ENCODE results near the gene ZPBP2.
"Not testable (repeated sequence)": the region's sequence is repeated elsewhere in the genome, so short reads cannot be mapped to it uniquely, and the experiment has no call there.

Gene ZPBP2

DNA sequence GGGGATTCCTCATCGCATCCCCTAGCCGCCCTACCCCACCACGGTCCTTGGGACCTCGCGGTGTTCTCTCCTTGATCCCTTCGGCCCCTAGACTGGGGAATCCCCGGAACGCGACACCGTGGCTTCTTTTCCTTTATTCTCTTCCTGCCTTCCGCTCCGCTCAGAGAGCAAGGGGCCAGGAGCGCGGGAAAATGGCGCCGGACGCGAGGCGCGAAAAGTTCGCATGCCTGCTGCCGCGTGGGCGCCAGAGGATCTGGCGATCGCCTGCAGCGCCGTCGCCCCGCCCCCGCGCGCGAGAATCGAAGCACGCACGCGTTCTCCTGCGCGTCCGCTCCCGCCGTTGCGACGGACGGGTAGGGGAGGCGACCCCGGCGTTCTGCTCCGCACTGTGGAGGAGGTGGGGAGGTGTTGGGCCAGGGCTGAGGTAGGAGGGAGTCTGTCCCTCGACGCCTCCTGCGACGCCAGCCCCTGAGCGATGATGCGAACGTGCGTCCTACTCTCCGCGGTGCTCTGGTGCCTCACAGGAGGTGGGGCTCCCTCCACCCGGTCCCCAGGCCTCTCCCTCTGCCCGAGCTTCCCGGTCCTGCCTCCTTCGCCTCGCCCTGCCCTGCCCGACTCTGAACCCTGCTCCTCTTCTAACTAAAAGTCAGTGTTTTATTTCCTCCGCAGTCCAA lies at the start of gene ZPBP2:
Gene ZPBP2, plus strand, starts transcription at position 323 of the 674 bp plus-strand sequence. Its CDS starts 153 bp downstream, at position 476.
- DNase-seq (ENCODE audit: low spot score), result peak; percentile 47

DNA sequence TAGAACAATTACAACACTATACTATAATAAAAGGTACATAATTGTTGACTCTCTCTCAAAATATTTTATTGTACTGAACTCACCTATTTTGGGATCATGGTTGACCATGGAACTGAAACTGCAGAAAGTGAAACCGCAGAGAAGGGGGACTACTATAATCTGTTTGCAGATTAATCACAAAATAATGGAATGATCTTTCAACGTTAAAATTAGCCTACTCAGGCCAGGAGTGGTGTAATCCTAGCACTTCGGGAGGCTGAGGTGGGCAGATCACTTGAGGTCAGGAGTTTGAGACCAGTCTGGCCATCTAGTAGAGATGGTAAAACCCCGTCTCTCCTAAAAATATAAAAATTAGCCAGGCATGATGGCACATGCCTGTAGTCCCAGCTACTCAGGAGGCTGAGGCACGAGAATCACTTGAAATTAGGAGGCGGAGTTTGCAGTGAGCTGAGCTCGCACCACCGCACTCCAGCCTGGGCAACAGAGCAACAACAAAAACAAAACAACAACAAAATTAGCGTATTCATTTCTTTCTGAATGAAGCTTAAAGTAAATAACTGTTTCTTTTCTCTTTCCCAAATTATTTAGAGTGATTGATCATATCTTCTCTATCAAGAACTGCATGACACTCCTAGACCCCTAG lies 49.5 kb upstream of the ZPBP2 start:
- DNase-seq (ENCODE audit: low spot score), result no peak

- no peak for DNase-seq (ENCODE audit: low spot score)
Measured at GRCh38 chr17:39820541-39820940, 47.5 kb upstream of the ZPBP2 start.

DNA sequence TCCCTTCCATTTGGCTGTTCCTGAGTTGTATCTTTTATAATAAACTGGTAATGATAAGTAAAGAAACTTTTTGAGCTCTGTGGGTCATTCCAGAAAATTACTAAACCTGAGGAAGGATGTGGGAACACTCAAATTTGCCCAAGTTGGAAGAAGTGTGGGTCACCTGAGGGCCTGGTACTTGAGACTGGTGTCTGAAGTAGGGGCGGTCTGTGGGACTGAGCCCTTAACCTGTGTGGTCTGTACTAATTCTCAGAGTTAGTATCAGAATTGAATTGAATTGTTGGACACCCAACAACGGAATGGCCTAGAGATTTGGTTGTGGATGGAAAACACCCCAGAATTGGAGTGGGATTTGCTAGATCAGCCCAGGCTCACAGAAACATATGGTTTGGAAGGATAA lies 47.0 kb upstream of the ZPBP2 start:
- no peak for DNase-seq (ENCODE audit: low spot score)

- no peak for DNase-seq (ENCODE audit: low spot score)
Measured at GRCh38 chr17:39822051-39822451, 46.0 kb upstream of the ZPBP2 start.

- DNase-seq (ENCODE audit: low spot score), result no peak
Measured at GRCh38 chr17:39823407-39824054, 44.5 kb upstream of the ZPBP2 start.

DNA sequence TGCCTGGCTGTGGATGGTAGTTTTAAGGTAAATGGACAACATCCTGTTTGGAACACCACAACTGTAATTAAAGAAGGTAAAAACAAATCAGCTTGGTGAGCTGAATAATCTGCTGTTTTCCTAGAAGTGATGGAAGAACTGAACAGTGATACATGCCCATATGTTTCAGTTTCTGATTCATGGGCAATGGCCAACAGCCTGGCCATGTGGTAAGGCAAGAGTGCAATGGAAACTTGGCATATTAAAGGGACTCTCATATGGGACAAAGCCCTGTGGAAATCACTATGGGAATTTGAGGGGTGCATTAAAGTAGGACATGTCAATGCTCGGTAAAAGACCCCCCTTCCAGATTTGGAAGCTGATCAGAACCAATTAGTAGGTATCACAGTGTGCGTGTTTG lies 41.7 kb upstream of the ZPBP2 start:
- no peak for DNase-seq (ENCODE audit: low spot score)

- no peak for DNase-seq (ENCODE audit: low spot score)
Measured at GRCh38 chr17:39828443-39828842, 39.6 kb upstream of the ZPBP2 start.

GRCh38 chr17:39831588-39831987 lies 36.4 kb upstream of the ZPBP2 start:
- DNase-seq (ENCODE audit: low spot score), result no peak

DNA sequence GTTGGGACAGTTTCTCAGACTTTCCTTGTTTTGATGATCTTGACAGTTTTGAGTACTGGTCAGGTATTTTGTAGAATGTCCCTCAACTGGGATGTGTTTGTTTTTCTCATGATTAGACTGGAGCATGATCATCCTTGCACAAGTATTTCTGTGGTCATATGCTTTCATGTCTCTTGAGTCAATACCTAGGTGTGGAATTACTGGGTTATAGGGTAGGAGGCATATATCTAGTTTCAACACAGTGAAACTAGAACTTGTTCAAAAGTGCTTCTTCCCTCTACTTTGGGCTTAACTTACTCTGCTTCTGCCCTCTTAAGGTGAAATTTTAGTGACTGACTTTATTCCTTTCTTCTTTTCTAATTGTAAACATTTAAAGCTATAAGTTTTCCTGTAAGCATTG lies 34.0 kb upstream of the ZPBP2 start:
- peak; percentile 32 for DNase-seq (ENCODE audit: low spot score)

DNA sequence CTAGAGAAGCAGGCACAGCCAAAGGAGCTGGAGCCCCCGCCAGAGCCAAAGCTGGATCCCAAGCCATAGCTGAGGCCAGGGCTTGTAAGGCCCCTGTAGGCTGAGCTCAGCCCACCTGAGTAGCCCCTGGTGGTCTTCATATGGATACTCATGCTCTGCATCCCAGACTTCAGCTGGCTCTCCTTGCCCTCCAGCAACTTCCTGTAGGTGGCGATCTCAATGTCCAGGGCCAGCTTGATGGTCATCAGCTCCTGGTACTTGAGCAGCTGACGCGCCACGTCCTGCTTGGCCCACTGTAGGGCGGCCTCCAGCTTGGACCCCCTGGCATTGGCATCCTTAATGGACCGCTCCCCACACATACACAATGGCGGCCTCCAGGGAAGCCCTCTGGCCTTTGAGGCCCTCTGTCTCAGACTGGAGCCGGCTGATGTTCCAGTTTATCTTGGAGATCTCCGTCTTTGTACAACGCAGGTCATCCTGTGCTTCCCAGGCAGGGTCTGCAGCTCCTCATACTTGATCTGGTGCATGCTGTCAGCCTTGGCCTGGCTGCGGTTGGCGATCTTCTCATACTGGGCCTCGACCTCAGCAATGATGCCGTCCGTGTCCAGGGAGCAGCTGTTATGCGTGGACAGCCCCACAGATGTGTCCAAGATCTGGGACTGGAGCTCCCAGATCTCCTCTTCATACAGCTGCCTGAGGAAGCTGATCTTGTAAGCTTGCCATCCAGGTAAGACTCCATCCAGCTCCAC lies 32.8 kb upstream of the ZPBP2 start:
- DNase-seq (ENCODE audit: low spot score), result no peak

GRCh38 chr17:39836117-39836516 lies 31.9 kb upstream of the ZPBP2 start:
- no peak for DNase-seq (ENCODE audit: low spot score)

DNA sequence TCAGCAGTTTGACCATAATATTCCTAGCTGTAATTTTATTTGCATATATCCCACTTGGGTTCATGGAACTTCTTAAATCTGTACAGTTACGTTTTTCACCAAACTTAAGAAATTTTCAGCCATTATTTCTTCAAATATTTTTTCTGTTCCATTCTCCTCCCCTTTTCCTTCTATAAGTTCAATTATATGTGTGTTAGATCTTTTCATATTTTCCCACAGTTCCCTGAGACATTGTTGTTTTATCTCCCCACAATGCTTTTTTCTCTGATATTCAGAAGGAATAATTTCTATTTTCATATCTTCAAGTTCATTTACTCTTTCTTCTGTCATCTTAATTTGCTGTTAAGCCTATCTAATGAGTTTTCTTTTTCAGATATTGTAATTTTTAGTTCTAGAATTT lies 29.9 kb upstream of the ZPBP2 start:
- DNase-seq (ENCODE audit: low spot score), result no peak

GRCh38 chr17:39838784-39839183 lies 29.2 kb upstream of the ZPBP2 start:
- DNase-seq (ENCODE audit: low spot score), result no peak

DNA sequence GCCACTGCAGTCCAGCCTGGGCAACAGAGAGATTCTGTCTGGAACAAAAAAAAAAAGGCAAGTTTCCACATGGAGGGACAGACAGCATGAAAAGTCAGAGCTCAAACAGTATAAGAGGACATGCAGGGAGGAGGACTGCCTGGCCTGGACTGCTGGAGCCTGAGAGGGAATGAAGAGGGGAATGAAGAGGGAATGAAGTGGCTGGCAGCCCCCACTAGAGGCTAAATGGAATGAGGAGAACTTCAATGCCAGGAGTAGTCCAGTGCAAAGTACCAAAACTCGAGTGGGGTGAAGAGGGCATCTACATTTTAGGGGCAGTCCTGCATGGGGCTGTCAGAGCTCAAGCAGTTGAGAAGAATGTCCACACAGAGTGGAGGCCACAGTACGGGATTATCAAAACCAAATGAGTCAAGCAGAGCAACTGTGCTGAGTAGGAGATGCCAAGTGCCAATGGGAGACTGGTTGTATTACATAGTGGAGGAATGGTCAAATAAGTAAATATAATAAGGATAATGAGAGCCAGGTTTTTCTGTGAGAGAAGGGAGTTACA lies 26.8 kb upstream of the ZPBP2 start:
- DNase-seq (ENCODE audit: low spot score), result no peak

- DNase-seq (ENCODE audit: low spot score), result no peak
Measured at GRCh38 chr17:39845052-39845846, 22.8 kb upstream of the ZPBP2 start.

GRCh38 chr17:39846205-39846604 lies 21.8 kb upstream of the ZPBP2 start:
- no peak for DNase-seq (ENCODE audit: low spot score)

DNA sequence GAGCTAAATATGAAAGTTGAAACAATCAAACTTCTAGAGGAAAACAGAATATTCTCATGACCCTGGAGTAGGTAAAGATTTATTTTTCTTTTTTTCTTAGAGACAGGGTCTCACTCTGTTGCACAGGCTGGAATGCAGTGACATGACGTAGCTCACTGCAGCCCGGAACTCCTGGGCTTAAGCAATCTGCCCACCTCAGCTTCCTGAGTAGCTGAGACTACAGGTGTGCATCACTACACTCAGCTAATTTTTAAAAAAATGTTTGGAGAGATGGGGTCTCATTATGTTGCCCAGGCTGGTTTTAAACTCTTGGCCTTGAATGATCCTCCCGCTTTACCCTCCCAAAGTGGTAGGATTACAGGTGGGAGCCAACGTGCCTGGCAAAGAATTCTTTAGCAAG lies 19.4 kb upstream of the ZPBP2 start:
- DNase-seq (ENCODE audit: low spot score), result no peak

- DNase-seq (ENCODE audit: low spot score), result not testable (repeated sequence)
Measured at GRCh38 chr17:39850186-39850585, 17.8 kb upstream of the ZPBP2 start.

GRCh38 chr17:39852239-39852638 lies 15.8 kb upstream of the ZPBP2 start:
- no peak for DNase-seq (ENCODE audit: low spot score)

- DNase-seq (ENCODE audit: low spot score), result no peak
Measured at GRCh38 chr17:39854909-39855308, 13.1 kb upstream of the ZPBP2 start.
